HepG2 (cell line): Measurements from ENCODE around the gene CACHD1. TPM values are rescaled to one million over a fixed set of nuclear protein-coding genes. Genes with fewer than 3 reads are reported as not detected.

Experiments
- ATAC-seq: fragments of 200-7000 bp; cut with Tn5 transposase; 3 replicates; pipeline ENCODE4 v1.9.1; 2020; ENCODE audit warnings: mild to moderate bottlenecking, moderate library complexity
- BruUV-seq: library from RNA; stranded (reverse); fragments of 400-500 nt; replicated peaks from 2 replicates; lab custom pipeline; 2021; lab: Mats Ljungman, UMichigan
- CTCF ChIA-PET: fragments of 300-600 bp; formaldehyde crosslinking; extraction: SDS; loops from one replicate; lab custom pipeline; 2021; ENCODE audit warnings: low total read pairs, inconsistent platforms, low intra/inter-chr PET ratio; lab: Yijun Ruan, JAX
- POLR2A ChIA-PET: fragments of 350-600 bp; sonication (Branson Sonifier 250); formaldehyde crosslinking; loops from one replicate; lab custom pipeline; 2020; ENCODE audit warnings: antibody characterized with exemption, inconsistent platforms; lab: Yijun Ruan, JAX
- DNase-seq: peaks from one replicate; pipeline ENCODE4 v3.0.0-alpha.2; 2015; ENCODE audit warnings: low spot score
- FAIRE-seq: peaks from 3 replicates; lab custom pipeline; 2011; peaks lifted over from hg19 to GRCh38; lab: Jason Lieb, UNC
- H2AFZ ChIP-seq: one replicate; pipeline ENCODE4 v1.6.1; 2011; ENCODE audit warnings: low read length, inconsistent platforms
- H3K27ac ChIP-seq: fragments of 300-600 bp; 3 replicates; pipeline ENCODE4 v1.8.0; 2011; ENCODE audit warnings: mixed run types, mild to moderate bottlenecking, mixed read lengths, low read length, inconsistent platforms; ENCODE audit not compliant: insufficient read depth; ENCODE audit errors: extremely low read length
- H3K27me3 ChIP-seq, 2 experiments: fragments of 200-600 bp in 1 of 2; 2 replicates in 1 of 2; 3 replicates in 1 of 2; pipeline versions ENCODE4 v1.6.0 to v1.8.0; 2011; ENCODE audit warnings: low read length in 2 of 2, mild to moderate bottlenecking in 2 of 2, moderate library complexity in 2 of 2, inconsistent platforms in 1 of 2; ENCODE audit not compliant: insufficient read depth in 2 of 2, control insufficient read depth in 1 of 2
- H3K36me3 ChIP-seq, 2 experiments: fragments of 200-600 bp in 1 of 2; replicated peaks in 1 of 2; 2 replicates in 1 of 2; 3 replicates in 1 of 2; pipeline versions ENCODE4 v1.5.1 to v1.8.0; 2011; ENCODE audit warnings: low read length in 2 of 2, inconsistent platforms in 1 of 2; ENCODE audit not compliant: insufficient read depth in 2 of 2, control insufficient read depth in 1 of 2
- H3K4me1 ChIP-seq: 2 replicates; pipeline ENCODE4 v1.5.1; 2012; ENCODE audit warnings: low read length, inconsistent platforms; ENCODE audit not compliant: insufficient read depth
- H3K4me2 ChIP-seq: 2 replicates; pipeline ENCODE4 v1.6.0; 2011; ENCODE audit warnings: low read depth, low read length, inconsistent platforms
- H3K4me3 ChIP-seq, 3 experiments: fragments of 200-600 bp in 1 of 3; sonication (generic), shearing (Covaris generic) in 1 of 3; replicated peaks in 1 of 3; 2 replicates each; pipeline ENCODE4 v1.5.1; 2011 to 2016; ENCODE audit warnings: low read length in 3 of 3, inconsistent platforms in 2 of 3, low read depth in 2 of 3, mild to moderate bottlenecking in 2 of 3, control low read depth in 1 of 3, mixed read lengths in 1 of 3; ENCODE audit not compliant: insufficient read depth in 1 of 3
- H3K79me2 ChIP-seq: one replicate; pipeline ENCODE4 v1.6.1; 2011; ENCODE audit warnings: low read length, inconsistent platforms; ENCODE audit not compliant: insufficient read depth
- H3K9ac ChIP-seq: 2 replicates; pipeline ENCODE4 v1.6.0; 2011; ENCODE audit warnings: mild to moderate bottlenecking, low read depth, low read length, inconsistent platforms; ENCODE audit not compliant: insufficient read depth
- H3K9me3 ChIP-seq: 2 replicates; pipeline ENCODE4 v1.5.1; 2012; ENCODE audit warnings: mild to moderate bottlenecking, low read length
- H4K20me1 ChIP-seq: 2 replicates; pipeline ENCODE4 v1.6.0; 2011; ENCODE audit warnings: inconsistent platforms, mild to moderate bottlenecking, low read length, moderate library complexity; ENCODE audit not compliant: insufficient read depth
- GABPA ChIP-seq, 2 experiments: IDR thresholded peaks; 2 replicates each; pipeline ENCODE4 v1.6.1; 2011 to 2016; ENCODE audit warnings: low read depth in 2 of 2, low read length in 1 of 2, missing biosample characterization in 1 of 2, missing genetic modification characterization in 1 of 2
- SRSF1 ChIP-seq: fragments of 200-400 bp; formaldehyde crosslinking; optimal IDR thresholded peaks from 2 replicates; pipeline ENCODE3; 2017; ENCODE audit warnings: mild to moderate bottlenecking, low read depth, low read length, moderate library complexity
- ZBTB49 ChIP-seq: sonication (generic); formaldehyde crosslinking; IDR thresholded peaks from 2 replicates; pipeline ENCODE4 v1.4.0; 2020; ENCODE audit warnings: missing genetic modification reagents, borderline replicate concordance
- ZNF552 ChIP-seq: sonication (generic); formaldehyde crosslinking; IDR thresholded peaks from 2 replicates; pipeline ENCODE4 v1.9.0; 2022; ENCODE audit warnings: missing genetic modification reagents, mild to moderate bottlenecking, borderline replicate concordance
- ZNF777 ChIP-seq: sonication (generic); formaldehyde crosslinking; IDR thresholded peaks from 2 replicates; pipeline ENCODE4 v1.4.0; 2020; ENCODE audit warnings: missing genetic modification reagents
- ZNF816 ChIP-seq: sonication (generic); formaldehyde crosslinking; IDR thresholded peaks from 2 replicates; pipeline ENCODE4 v1.8.0; 2022; ENCODE audit warnings: missing genetic modification reagents, mild to moderate bottlenecking, borderline replicate concordance
- ZZZ3 ChIP-seq: sonication (generic); formaldehyde crosslinking; IDR thresholded peaks from 2 replicates; pipeline ENCODE4 v1.4.0; 2020; ENCODE audit warnings: missing genetic modification reagents, mild to moderate bottlenecking, borderline replicate concordance
- WGBS: methylation state at CpG from one replicate; pipeline ENCODE4 v1.1.6; 2017; ENCODE audit warnings: low lambda C conversion rate; 5-methylcytosine and 5-hydroxymethylcytosine counted together
- in situ Hi-C: cut with HindIII; loops from 2 replicates; pipeline ENCODE4 v1.10.0; 2017; ENCODE audit warnings: low pct_unique_long_range_greater_than_20kb; ENCODE audit not compliant: extremely low pct_ligation_motif_present
- intact Hi-C: fragments of 100-400 bp; cut with micrococcal nuclease; formaldehyde crosslinking; loops from one replicate; pipeline ENCODE4 v1.10.0; 2022; ENCODE audit not compliant: unreplicated experiment
- polyA plus RNA-seq, 8 experiments: library from polyadenylated mRNA; depleted of rRNA in 3 of 8; stranded (reverse) in 7 of 8; unstranded in 1 of 8; fragments of >200 nt; fragmentation: Illumina TruSeq in 4 of 8; extraction: Trizol in 4 of 8; gene quantifications; 2 replicates each; pipeline versions ENCODE4 v1.2.1 to v1.2.3, GENCODE V29; 2011 to 2016; ENCODE audit warnings: low read depth in 4 of 8, missing spikeins in 1 of 8, mixed read lengths in 1 of 8; ENCODE audit not compliant: insufficient read depth in 1 of 8
- total RNA-seq, 5 experiments: library from RNA; depleted of rRNA; stranded (reverse); fragments of >200 nt; fragmentation: Illumina TruSeq; extraction: Trizol; gene quantifications; 2 replicates each; pipeline ENCODE4 v1.2.3, GENCODE V29; 2016; ENCODE audit warnings: low read depth in 1 of 5

The CACHD1 gene
- total and polyA plus RNA-seq, 2 of the 13 experiments (the other 11 are each of a cell fraction or from before 2014, with no cell fraction given) = 0.11 TPM; not detected in 1

- TF ChIP-seq ZBTB49 (CRISPR knock-in tag) (no peak), ZNF777 (CRISPR knock-in tag) (peak; percentile 73), SRSF1 (no peak), ZNF816 (CRISPR knock-in tag) (no peak), GABPA (IDR thresholded peaks at IDR 0.05; ENCODE audit: low read depth, low read length) (0 out of 2 replicates have a peak, but pooled peaks have one; percentile 21), GABPA (CRISPR knock-in tag; IDR thresholded peaks at IDR 0.05; ENCODE audit: low read depth) (no peak)
- TF ChIP-seq, all 625 proteins: peak for 12
These were observed at the start of gene CACHD1 (continued) for GRCh38 chr1:64469977-64470664.

GRCh38 chr1:64421377-64421776 is 48.6 kb upstream of the CACHD1 start:
- POLR2A ChIA-PET = no interaction called here
- in situ Hi-C loops = no loop called here
- BruUV-seq = no TSS peak

More at GRCh38 chr1:64421377-64421776, 48.6 kb upstream of the CACHD1 start:
- no peak for ATAC-seq
- H3K27ac ChIP-seq = no peak overlapping the region
- H3K4me2 ChIP-seq = no peak overlapping the region
- no peak overlapping the region for H3K4me3 ChIP-seq
- no peaks in the 10 kb centered on the region for H3K27me3 ChIP-seq
- no peaks in the 10 kb centered on the region for H3K9me3 ChIP-seq
- no peaks in the 10 kb centered on the region for H3K4me1 ChIP-seq
- no peaks in the 10 kb centered on the region for H4K20me1 ChIP-seq
- WGBS = 11% methylated on average over 4 of the region's 4 CpGs
- CTCF ChIA-PET = no interaction called here
- intact Hi-C loops = no loop called here
- H3K36me3 ChIP-seq = no peaks in the 10 kb centered on the region
- no peak for FAIRE-seq
- H2AFZ ChIP-seq = no peak overlapping the region
- H3K79me2 ChIP-seq = no peaks in the 10 kb centered on the region
- no peak for DNase-seq
- H3K9ac ChIP-seq = no peak overlapping the region
- TF ChIP-seq ZNF552 (CRISPR knock-in tag) = no peak
- TF ChIP-seq ZZZ3 (CRISPR knock-in tag) = no peak
- TF ChIP-seq, all 625 proteins: peak for 0
